GM12801 (cell line): ENCODE measurements around the gene SMARCB1.

Experiments used
- TF ChIP-seq, protein P1 (sequence below): IDR thresholded peaks from one replicate; pipeline ENCODE4 v1.5.1; 2011; ENCODE audit warnings: control low read depth; ENCODE audit not compliant: insufficient read length; ENCODE audit errors: extremely low read depth

The SMARCB1 gene

DNA sequence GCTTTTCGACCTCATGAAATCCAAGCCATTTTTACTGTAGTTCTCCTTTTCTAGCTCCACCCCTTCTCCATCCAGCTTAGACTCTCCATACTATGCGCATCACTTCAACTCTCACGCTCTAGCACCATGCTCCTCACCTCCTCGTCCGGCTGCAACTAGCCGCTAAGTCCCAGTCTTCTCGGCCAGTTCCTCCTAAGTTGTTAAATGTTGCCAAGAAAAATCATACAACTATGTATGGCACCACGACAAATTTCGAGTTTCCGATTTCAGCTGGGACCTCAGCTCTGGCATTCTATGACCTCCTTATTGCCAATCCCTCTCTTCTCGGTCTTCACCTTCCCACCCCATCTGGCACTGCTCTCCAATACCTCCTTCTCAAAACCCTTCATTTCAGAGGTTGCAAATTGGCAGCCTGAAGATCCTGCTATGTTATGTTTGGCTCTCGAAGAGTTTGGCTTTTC is 36.9 kb upstream of the SMARCB1 start:
- TF ChIP-seq, protein P1, sequence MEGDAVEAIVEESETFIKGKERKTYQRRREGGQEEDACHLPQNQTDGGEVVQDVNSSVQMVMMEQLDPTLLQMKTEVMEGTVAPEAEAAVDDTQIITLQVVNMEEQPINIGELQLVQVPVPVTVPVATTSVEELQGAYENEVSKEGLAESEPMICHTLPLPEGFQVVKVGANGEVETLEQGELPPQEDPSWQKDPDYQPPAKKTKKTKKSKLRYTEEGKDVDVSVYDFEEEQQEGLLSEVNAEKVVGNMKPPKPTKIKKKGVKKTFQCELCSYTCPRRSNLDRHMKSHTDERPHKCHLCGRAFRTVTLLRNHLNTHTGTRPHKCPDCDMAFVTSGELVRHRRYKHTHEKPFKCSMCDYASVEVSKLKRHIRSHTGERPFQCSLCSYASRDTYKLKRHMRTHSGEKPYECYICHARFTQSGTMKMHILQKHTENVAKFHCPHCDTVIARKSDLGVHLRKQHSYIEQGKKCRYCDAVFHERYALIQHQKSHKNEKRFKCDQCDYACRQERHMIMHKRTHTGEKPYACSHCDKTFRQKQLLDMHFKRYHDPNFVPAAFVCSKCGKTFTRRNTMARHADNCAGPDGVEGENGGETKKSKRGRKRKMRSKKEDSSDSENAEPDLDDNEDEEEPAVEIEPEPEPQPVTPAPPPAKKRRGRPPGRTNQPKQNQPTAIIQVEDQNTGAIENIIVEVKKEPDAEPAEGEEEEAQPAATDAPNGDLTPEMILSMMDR: no peak

DNA sequence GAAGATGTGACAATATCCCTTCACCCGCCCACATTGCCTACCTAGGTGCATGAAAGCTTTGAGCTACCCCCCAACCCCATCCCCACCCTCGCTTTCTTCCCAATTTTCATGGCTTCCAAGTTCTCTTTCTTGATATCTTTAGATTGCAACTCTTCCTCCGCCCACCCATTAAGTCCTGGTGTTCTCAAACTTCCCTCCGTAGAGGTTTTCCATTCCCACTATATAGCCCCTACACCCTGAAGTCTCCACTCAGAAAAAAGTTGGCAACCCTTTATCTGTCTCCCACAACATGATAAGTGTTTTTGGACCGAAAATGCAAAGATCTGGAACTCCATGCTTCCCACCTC is 36.4 kb upstream of the SMARCB1 start:
- TF ChIP-seq, protein P1: no peak

DNA sequence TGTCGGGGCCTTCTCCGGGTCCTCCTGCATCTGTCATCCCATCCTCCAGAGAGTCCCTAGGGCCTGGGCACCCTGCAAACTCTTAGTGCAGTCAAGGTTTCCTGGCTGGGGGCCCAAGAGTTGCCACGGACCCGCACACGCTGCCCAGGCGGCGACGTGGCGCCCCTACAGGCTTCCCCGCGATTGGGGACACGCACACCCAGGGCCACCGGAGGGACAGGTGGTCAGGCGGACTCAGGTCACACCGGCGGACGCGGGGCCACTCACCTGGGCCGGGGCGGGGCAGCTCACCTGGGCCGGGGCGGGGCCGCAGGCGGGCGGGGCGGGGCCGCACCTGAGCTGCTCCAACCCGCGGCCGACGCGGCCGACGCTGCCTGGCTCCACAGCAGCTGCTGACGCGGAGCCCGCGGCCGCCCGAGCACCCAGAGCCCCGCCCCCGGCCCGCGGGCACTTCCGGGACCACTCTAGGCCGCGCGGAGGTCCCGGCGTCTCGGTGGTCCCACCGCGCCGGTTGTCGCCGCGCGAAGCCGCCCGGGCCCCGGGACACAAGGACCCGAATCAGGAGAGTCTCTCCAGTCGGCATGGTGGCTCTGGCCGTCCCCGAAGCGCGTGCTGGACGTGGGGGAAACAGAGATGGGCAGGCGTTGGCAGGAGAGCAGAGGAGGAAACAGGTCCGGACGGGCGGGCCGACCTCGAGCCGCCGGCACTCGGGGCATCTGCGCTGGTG is 35.9 kb upstream of the SMARCB1 start, which contains the start of gene ZNF70:
TSS of gene ZNF70 (minus strand) at position 399 of the 727 bp plus-strand sequence. CDS start 5,972 bp downstream, outside the sequence.
- TF ChIP-seq, protein P1: no peak

DNA sequence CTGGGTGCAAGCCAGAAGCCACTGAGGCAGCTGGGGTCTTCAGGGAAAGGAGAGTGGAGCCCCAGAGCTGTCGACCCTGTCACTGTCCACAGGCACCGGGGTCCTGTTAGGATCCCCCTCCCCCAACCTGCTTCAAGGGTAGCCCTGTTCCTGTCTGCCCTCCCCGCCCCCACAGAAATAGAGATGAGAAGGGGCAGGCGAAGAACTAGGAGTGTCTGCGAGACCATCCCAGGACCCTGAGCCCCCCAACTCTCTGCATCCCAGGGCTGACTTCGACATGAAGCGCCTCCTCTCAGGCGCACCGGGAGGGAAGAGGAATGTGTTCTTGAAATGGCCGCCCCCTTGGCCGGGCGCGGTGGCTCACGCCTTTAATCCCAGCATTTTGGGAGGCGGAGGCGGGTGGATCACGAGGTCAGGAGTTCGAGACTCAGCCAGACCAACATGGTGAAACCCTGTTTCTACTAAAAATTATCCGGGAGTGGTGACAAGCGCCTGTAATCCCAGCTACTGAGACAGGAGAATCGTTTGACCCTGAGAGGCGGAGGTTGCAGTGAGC is 35.2 kb upstream of the SMARCB1 start:
- TF ChIP-seq, protein P1: no peak

DNA sequence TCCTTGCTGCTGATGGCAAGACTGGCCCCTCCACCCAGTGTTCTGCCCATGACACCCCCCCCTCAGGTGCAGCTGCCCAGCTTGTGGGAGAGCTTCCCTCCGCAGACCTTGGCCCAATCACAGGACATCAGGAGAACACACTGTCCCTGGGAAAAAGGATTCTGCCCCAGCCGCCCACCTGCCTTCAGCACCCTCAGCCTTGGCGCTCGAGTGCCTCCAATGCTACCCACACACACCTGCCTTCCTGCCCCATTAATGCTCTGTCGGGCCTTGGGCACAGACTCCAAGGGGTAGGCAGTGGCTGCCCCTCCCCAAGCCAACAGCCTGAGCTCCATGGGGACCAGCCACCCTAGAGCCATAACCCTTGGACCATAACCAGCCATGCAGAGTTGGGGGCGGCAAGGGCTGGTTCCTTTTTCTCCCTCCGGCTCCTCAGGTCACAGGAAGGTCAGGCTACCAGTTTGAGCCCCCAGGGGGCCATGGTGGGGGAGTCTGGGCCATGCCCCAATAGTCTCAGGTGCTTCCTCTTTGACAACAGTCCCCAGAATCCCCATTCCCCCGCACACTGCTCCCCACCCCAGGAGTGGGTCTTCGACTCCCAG is 34.6 kb upstream of the SMARCB1 start:
- TF ChIP-seq, protein P1: no peak

DNA sequence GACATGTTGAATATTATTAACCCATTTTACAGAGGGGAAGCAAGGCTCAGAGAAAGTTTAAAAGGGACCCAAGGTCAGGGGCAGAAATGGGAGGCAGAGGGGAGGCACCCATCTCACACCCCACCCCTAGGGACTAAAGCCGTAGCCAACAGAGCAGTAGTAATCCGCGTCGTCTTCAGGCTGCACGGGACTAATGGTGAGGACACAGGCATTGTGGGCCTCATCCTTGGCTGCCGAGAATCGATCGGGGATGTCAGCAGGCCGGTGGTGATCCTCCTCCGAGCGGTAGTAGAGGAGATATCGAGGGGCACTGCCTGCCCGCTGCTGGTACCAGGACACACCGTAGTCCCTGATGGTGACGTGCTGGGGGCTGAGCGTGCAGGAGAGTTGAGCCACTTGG is 34.0 kb upstream of the SMARCB1 start:
- TF ChIP-seq, protein P1: no peak

DNA sequence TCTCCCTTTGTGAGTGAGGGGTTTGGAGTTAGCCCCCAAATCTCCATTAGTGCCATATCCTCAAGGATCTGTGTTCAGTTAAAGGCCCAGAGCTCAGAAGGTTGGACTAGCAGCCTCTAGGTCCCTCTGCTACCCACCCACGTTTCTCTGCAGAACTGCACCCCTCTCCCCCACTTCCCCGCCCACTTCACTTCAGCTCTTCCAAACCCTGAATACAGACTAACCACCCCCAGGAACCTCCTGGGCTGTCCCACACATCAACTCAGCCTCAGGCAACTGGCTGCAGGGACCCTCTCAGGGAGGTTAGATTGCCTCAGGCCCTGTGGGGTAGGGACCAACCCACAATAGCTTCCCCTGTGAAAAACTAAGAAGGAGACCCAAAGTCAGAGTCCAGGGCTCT is 33.4 kb upstream of the SMARCB1 start:
- TF ChIP-seq, protein P1: no peak
